Naive thymus-derived CD8-positive, alpha-beta T cell (primary cell): ENCODE results near the gene MYO7A. TPM values are rescaled to one million over a fixed set of nuclear protein-coding genes. Genes with fewer than 3 reads are reported as not detected.
"Not testable (repeated sequence)": the region's sequence is repeated elsewhere in the genome, so short reads cannot be mapped to it uniquely, and the experiment has no call there.

Source experiments
- ATAC-seq, 2 donors: fragments of 150-1000 bp; cut with Tn5 transposase in 1 of 2; sonication (Bioruptor Pico), chemical (Tn5 transposase) in 1 of 2; 1 replicate in 1 of 2; 2 replicates in 1 of 2; pipeline ENCODE4 v1.10.0; 2021; ENCODE audit warnings: mild to moderate bottlenecking in 2 of 2, moderate library complexity in 2 of 2
- POLR2A ChIA-PET: fragments of 350-600 bp; sonication (Branson Sonifier 250); formaldehyde crosslinking; loops from one replicate; lab custom pipeline; 2021; ENCODE audit warnings: antibody characterized with exemption; lab: Charles Lee
- DNase-seq, 10 donors: peaks; one replicate each; pipeline versions ENCODE4 v3.0.0 to v3.0.0-alpha.2; 2020 to 2022
- H3K27ac Mint-ChIP-seq, 10 donors: one replicate each; pipeline ENCODE4 v1.8.0; 2020 to 2022; ENCODE audit warnings: mild to moderate bottlenecking in 10 of 10, mixed read lengths in 10 of 10, moderate library complexity in 4 of 10, inconsistent platforms in 1 of 10
- H3K27me3 Mint-ChIP-seq, 5 donors: one replicate each; pipeline ENCODE4 v1.8.0; 2021 to 2022; ENCODE audit warnings: mixed read lengths in 5 of 5
- H3K36me3 Mint-ChIP-seq, 3 donors: one replicate each; pipeline ENCODE4 v1.8.0; 2020 to 2022; ENCODE audit warnings: mixed read lengths in 3 of 3, mild to moderate bottlenecking in 2 of 3, inconsistent platforms in 1 of 3
- H3K4me1 Mint-ChIP-seq, 4 donors: one replicate each; pipeline ENCODE4 v1.8.0; 2021 to 2022; ENCODE audit warnings: mixed read lengths in 4 of 4
- H3K4me3 Mint-ChIP-seq, 10 donors: one replicate each; pipeline ENCODE4 v1.8.0; 2020 to 2022; ENCODE audit warnings: mild to moderate bottlenecking in 10 of 10, mixed read lengths in 10 of 10, moderate library complexity in 6 of 10, inconsistent platforms in 1 of 10
- H3K9me3 Mint-ChIP-seq, 9 donors: one replicate each; pipeline ENCODE4 v1.8.0; 2020 to 2022; ENCODE audit warnings: mixed read lengths in 9 of 9, mild to moderate bottlenecking in 3 of 9, inconsistent platforms in 1 of 9, moderate library complexity in 1 of 9
- polyA plus RNA-seq, 3 donors: library from polyadenylated mRNA; unstranded; fragments of 300-500 nt; fragmentation: Illumina TruSeq; gene quantifications; one replicate each; pipeline ENCODE4 v1.2.3, GENCODE V29; 2021
- total RNA-seq, 8 experiments: library from RNA in 2 of 8; stranded (reverse) in 2 of 8; gene quantifications; one replicate each; pipeline ENCODE4 v1.2.3 and lab custom pipeline; 2021 to 2026

The MYO7A gene
- total and polyA plus RNA-seq, 5 experiments from 2014 or later, result 0.18 to 0.30 TPM; not detected in 3

- H3K36me3 Mint-ChIP-seq, result peaks cover 0 to 4% (median 0%) of the 10 kb centered on the region in 3 donors
- H3K9me3 Mint-ChIP-seq, result no peaks in the 10 kb centered on the region
Measured at GRCh38 chr11:77093987-77094840, 33.8 kb upstream of the MYO7A start.

DNA sequence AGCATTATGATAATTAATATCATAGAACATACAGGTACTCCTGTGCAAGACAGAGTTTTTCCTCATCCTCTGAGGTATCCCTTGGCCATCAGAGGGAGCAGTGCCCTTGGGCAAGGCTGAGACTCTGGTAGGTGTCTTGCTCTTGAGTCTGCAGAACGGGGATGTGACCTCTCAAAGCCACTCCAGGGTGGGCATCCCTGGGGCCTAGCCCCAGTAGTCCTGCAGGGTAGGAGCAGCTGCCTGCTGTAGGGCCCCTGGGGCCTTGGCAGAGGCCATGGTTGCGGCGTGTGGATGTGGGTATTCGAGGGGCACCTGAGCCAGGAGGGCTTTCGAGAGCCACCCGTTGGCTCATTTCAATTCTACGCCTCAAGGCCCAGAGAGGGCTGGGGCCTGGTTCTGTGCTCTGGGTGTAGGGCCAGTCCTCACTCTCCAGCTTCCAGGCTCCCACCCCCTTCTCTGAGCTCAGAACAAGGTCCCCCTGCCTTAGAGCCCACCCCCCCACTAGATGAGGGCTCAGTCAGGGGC, 33.1 kb upstream of the MYO7A start:
- Mint-ChIP-seq H3K9me3 (no peaks in the 10 kb centered on the region), H3K36me3 (peaks cover 0 to 4% (median 0%) of the 10 kb centered on the region in 3 donors), H3K4me3 (no peak overlapping the region), H3K27me3 (no peaks in the 10 kb centered on the region), H3K4me1 (peaks cover 2 to 7% (median 3%) of the 10 kb centered on the region in 4 donors), H3K27ac (no peak overlapping the region)
- no peak for ATAC-seq
- POLR2A ChIA-PET, result no interaction called here
- peak in 1 of 10 donors; percentile 49 for DNase-seq

More at GRCh38 chr11:77093987-77094840, 33.8 kb upstream of the MYO7A start:
- no peak overlapping the region for H3K4me3 Mint-ChIP-seq
- POLR2A ChIA-PET, result no interaction called here
- no peak overlapping the region for H3K27ac Mint-ChIP-seq
- H3K27me3 Mint-ChIP-seq, result no peaks in the 10 kb centered on the region
- H3K4me1 Mint-ChIP-seq, result peaks cover 2 to 7% (median 3%) of the 10 kb centered on the region in 4 donors
- ATAC-seq (no peak), DNase-seq (peak in 1 of 10 donors; percentile 38)

- POLR2A ChIA-PET, result no interaction called here
Measured at GRCh38 chr11:77095551-77096490, 32.2 kb upstream of the MYO7A start.

GRCh38 chr11:77096591-77097019, 31.4 kb upstream of the MYO7A start:
- no peaks in the 10 kb centered on the region for H3K4me1 Mint-ChIP-seq
- no peak for ATAC-seq
- POLR2A ChIA-PET, result no interaction called here
- H3K27ac Mint-ChIP-seq, result no peak overlapping the region
- no peak overlapping the region for H3K4me3 Mint-ChIP-seq
- H3K9me3 Mint-ChIP-seq, result no peaks in the 10 kb centered on the region
- peak in 1 of 10 donors; percentile 47 for DNase-seq
- H3K36me3 Mint-ChIP-seq, result peaks cover 0 to 4% (median 0%) of the 10 kb centered on the region in 3 donors
- no peaks in the 10 kb centered on the region for H3K27me3 Mint-ChIP-seq

More at GRCh38 chr11:77095551-77096490, 32.2 kb upstream of the MYO7A start:
- Mint-ChIP-seq H3K9me3 (no peaks in the 10 kb centered on the region), H3K4me1 (peaks cover 2 to 6% (median 3%) of the 10 kb centered on the region in 4 donors), H3K36me3 (peaks cover 0 to 4% (median 0%) of the 10 kb centered on the region in 3 donors), H3K27ac (no peak overlapping the region), H3K27me3 (no peaks in the 10 kb centered on the region), H3K4me3 (no peak overlapping the region)
- no peak for ATAC-seq
- DNase-seq, result peak in 1 of 10 donors; percentile 55

DNA sequence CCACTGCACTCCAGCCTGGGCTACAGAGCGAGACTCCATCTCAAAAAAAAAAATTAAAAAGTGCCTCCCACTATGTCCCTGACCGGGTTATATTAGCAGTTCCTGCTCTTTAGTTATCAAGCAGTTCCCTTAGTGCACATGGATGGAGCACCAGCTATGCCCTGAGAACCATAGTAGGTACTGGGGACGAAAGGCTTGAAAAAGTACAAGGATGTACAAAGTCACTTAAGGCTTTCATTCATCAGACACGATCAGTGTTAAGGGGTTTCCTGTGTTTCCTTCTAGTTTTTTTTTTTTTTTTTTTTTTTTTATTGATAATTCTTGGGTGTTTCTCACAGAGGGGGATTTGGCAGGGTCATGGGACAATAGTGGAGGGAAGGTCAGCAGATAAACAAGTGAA, 30.9 kb upstream of the MYO7A start:
- H3K9me3 Mint-ChIP-seq, H3K4me3 Mint-ChIP-seq, ATAC-seq, H3K36me3 Mint-ChIP-seq, H3K27ac Mint-ChIP-seq, H3K4me1 Mint-ChIP-seq, POLR2A ChIA-PET, H3K27me3 Mint-ChIP-seq: not testable (repeated sequence)
- peak in 1 of 10 donors; percentile 8 for DNase-seq

- Mint-ChIP-seq H3K27ac (no peak overlapping the region), H3K4me3 (no peak overlapping the region), H3K4me1 (no peaks in the 10 kb centered on the region), H3K27me3 (no peaks in the 10 kb centered on the region), H3K9me3 (no peaks in the 10 kb centered on the region), H3K36me3 (peaks cover 0 to 2% (median 0%) of the 10 kb centered on the region in 3 donors)
- POLR2A ChIA-PET, result no interaction called here
- ATAC-seq, result no peak
- peak in 1 of 10 donors; percentile 41 for DNase-seq
Measured at GRCh38 chr11:77100166-77101042, 27.6 kb upstream of the MYO7A start.

- H3K36me3 Mint-ChIP-seq, result peaks cover 0 to 2% (median 0%) of the 10 kb centered on the region in 3 donors
- H3K4me3 Mint-ChIP-seq, result no peak overlapping the region
- no peaks in the 10 kb centered on the region for H3K27me3 Mint-ChIP-seq
- no peaks in the 10 kb centered on the region for H3K4me1 Mint-ChIP-seq
- H3K27ac Mint-ChIP-seq, result peak overlapping the region in 1 of 10 donors; percentile 18
- POLR2A ChIA-PET, result no interaction called here
- H3K9me3 Mint-ChIP-seq, result no peaks in the 10 kb centered on the region
- DNase-seq (peak in 1 of 10 donors; percentile 35), ATAC-seq (no peak)
Measured at GRCh38 chr11:77101043-77101537, 27.0 kb upstream of the MYO7A start.

DNA sequence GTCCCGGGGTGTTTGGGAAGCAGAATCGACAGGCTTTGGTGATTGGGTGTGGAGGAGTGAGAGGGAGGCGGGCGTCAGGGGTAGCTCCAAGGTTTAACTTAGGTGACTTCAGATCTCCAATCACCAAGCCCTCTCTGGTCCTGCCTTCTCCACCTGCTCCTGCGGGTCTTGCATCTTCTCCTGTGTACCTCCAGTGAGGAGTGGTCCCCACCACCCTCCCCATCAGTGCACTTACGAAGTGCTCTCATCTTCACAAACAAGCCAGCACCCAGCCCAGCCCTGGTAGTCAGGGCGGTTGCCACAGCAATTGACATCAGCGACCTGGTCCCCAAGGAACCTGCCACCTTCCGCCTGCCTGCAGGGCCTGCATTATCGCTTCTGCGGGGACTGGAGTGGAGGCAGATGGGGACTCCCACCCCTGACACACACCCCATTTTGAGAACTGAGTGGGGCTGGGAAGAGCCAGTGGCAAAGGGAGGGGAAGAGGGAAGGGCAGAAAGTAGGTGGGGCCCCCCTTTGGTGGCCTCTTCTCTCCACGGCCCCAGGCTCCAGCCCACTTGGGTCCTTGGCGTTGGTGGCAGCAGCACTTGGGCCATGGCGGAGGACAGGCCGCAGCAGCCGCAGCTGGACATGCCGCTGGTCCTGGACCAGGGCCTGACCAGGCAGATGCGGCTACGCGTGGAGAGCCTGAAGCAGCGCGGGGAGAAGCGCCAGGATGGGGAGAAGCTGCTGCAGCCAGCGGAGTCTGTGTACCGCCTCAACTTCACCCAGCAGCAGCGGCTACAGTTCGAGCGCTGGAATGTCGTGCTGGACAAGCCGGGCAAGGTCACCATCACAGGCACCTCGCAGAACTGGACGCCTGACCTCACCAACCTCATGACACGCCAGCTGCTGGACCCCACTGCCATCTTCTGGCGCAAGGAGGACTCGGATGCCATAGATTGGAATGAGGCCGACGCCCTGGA, 25.5 kb upstream of the MYO7A start, which contains the start of gene OMP:
Gene OMP, plus strand, starts transcription at position 595 of the 965 bp plus-strand sequence. Its CDS starts 0 bp downstream, at position 595.
- no peaks in the 10 kb centered on the region for H3K9me3 Mint-ChIP-seq
- no peaks in the 10 kb centered on the region for H3K4me1 Mint-ChIP-seq
- DNase-seq, result no peak
- peaks cover 0 to 2% (median 0%) of the 10 kb centered on the region in 3 donors for H3K36me3 Mint-ChIP-seq
- H3K4me3 Mint-ChIP-seq, result no peak within 1 kb of the TSS
- no peak within 1 kb of the TSS for H3K27ac Mint-ChIP-seq
- POLR2A ChIA-PET, result no interaction called here
- no peak for ATAC-seq
- no peaks in the 10 kb centered on the region for H3K27me3 Mint-ChIP-seq

DNA sequence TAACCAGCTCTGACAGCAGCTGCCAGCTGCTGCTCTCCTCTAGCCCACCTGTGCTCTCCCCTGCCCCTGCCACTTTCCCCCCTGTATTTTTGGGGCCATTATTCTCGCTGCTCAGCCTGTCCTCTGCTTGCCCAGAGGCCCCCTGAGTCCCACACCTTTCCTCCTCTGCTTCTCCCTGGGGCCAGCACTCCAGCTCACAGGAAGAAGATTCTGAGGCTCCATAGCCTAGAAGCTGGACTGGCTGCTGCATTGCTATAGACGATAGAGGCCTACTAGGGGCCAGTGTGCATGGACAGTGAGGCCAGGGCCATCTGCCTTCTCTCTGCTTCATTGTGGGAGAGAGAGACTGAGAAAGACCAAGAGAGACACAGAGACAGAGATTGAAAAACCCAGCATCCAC, 24.7 kb upstream of the MYO7A start:
- no peaks in the 10 kb centered on the region for H3K4me1 Mint-ChIP-seq
- DNase-seq, result no peak
- no peaks in the 10 kb centered on the region for H3K9me3 Mint-ChIP-seq
- H3K36me3 Mint-ChIP-seq, result peaks cover 0 to 2% (median 0%) of the 10 kb centered on the region in 3 donors
- POLR2A ChIA-PET, result no interaction called here
- no peak overlapping the region for H3K27ac Mint-ChIP-seq
- no peak overlapping the region for H3K4me3 Mint-ChIP-seq
- H3K27me3 Mint-ChIP-seq, result no peaks in the 10 kb centered on the region
- no peak for ATAC-seq

DNA sequence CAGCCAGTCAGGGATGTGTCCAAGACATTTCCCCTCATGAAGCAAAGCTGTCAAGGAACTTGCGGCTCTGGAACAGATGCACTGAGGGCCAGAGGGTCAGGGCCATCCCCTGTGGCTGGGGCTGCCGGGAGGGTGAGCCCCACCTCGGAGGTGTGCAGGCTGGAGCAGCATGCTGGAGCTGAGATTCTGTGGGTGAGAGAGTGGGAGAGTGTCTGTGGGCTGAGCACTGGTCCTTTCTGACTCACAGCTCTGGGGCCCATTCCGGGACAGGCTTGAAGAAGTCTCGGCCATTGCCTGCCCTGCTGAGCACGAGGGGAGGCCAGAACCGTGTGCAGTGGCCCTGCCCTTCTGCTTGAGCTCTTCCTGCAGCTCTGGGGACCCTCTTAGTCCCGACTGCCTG, 23.3 kb upstream of the MYO7A start:
- H3K4me3 Mint-ChIP-seq, result no peak overlapping the region
- no peak overlapping the region for H3K27ac Mint-ChIP-seq
- H3K36me3 Mint-ChIP-seq, result peaks cover 0 to 2% (median 0%) of the 10 kb centered on the region in 3 donors
- no peaks in the 10 kb centered on the region for H3K9me3 Mint-ChIP-seq
- no peak for ATAC-seq
- no peaks in the 10 kb centered on the region for H3K4me1 Mint-ChIP-seq
- DNase-seq, result no peak
- H3K27me3 Mint-ChIP-seq, result no peaks in the 10 kb centered on the region
- POLR2A ChIA-PET, result no interaction called here

DNA sequence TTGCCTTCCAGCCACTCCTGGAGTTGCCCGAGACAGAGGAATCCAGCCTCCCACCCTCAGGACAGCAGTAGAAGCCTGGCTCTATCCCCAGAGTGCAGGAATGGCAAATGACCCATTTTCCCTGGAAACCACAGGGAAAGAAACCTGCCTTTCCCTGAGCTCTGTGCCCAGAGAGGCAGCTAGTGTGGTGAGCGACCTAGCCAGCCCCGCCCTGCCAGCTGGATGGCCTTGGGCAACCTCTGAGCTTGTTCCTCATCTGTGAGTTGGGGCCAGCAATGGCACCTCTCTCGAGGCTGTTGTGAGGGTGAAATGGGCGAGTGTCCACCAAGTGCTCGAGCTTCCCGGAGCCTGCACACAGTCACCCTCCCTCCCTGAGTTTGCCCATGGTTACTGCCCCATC, 21.7 kb upstream of the MYO7A start:
- H3K4me1 Mint-ChIP-seq, result no peaks in the 10 kb centered on the region
- ATAC-seq, result no peak
- H3K27me3 Mint-ChIP-seq, result no peaks in the 10 kb centered on the region
- DNase-seq, result no peak
- no peak overlapping the region for H3K27ac Mint-ChIP-seq
- H3K4me3 Mint-ChIP-seq, result no peak overlapping the region
- H3K9me3 Mint-ChIP-seq, result no peaks in the 10 kb centered on the region
- H3K36me3 Mint-ChIP-seq, result peaks cover 0 to 2% (median 0%) of the 10 kb centered on the region in 3 donors
- POLR2A ChIA-PET, result no interaction called here
